Large intestine (tissue), 3 donors: ENCODE measurements around the gene DNAH17. TPM values are rescaled to one million over a fixed set of nuclear protein-coding genes. Genes with fewer than 3 reads are reported as not detected.

ENCODE experiments used
- DNase-seq, 2 donors: peaks; one replicate each; pipeline versions ENCODE4 v3.0.0 to v3.0.0-alpha.2; 2013
- H3K27ac ChIP-seq: one replicate; pipeline ENCODE4 v1.5.1; 2013; ENCODE audit warnings: low read length
- H3K27me3 ChIP-seq: 2 replicates; pipeline ENCODE4 v1.6.1; 2013; ENCODE audit warnings: low read length; ENCODE audit not compliant: control insufficient read depth, insufficient read depth
- H3K36me3 ChIP-seq: 2 replicates; pipeline ENCODE4 v1.6.1; 2013; ENCODE audit warnings: low read length; ENCODE audit not compliant: control insufficient read depth, insufficient read depth
- H3K4me1 ChIP-seq: one replicate; pipeline ENCODE4 v1.6.1; 2013; ENCODE audit warnings: low read length; ENCODE audit not compliant: control insufficient read depth, insufficient read depth
- H3K4me3 ChIP-seq: one replicate; pipeline ENCODE4 v1.5.1; 2013; ENCODE audit warnings: low read length
- H3K9me3 ChIP-seq: one replicate; pipeline ENCODE4 v1.6.1; 2013; ENCODE audit warnings: mild to moderate bottlenecking, low read depth, low read length, moderate library complexity; ENCODE audit not compliant: control insufficient read depth
- WGBS: methylation state at CpG from one replicate; pipeline ENCODE4 v1.1.5; 2013; ENCODE audit warnings: low lambda C conversion rate; ENCODE audit not compliant: insufficient coverage; 5-methylcytosine and 5-hydroxymethylcytosine counted together
- polyA plus RNA-seq: library from polyadenylated mRNA; unstranded; fragments of 120-200 nt; gene quantifications from one replicate; pipeline ENCODE4 v1.2.1, GENCODE V29; 2013

The DNAH17 gene
- polyA plus RNA-seq, 1 donor: 4.4 TPM

DNA sequence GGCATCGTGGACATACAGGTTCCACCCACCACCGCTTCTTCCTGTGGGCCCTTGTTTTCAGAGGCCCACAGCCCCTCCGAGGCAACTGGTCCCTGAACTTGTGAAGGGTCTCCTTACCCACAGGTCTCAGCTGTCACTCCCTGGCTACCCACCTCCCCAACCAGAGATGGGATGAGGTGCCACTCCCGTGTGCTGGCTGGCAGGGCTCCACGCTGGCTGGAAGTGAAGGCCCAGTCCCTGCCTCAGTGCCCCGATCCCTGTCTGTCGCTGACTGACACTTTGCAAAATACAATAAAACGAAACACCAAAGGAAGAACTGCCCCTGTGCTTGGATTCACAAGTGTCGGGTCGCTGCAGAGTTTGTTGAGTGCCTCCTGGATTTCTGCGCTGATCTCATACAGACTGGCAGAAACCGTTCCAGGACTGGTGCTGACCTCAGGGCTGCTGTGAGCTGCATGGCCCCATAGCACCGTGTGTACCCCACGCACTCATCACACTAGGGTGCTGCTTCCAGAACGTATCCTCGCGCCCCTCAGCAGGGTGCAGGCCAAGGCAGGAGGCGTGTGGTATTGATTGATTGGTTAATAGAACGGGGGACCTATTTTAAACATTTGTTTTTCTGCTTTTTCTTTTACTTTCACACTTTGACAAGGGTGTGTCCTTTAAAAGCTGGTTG, 141.7 kb downstream of the DNAH17 start:
- DNase-seq: no peak
- WGBS: no CpG with 5 or more reads among the region's 19 CpGs
- Histone ChIP-seq H3K9me3 (no peaks in the 10 kb centered on the region), H3K4me1 (no peaks in the 10 kb centered on the region), H3K27me3 (peaks cover 5% of the 10 kb centered on the region), H3K4me3 (no peak overlapping the region), H3K27ac (no peak overlapping the region), H3K36me3 (no peaks in the 10 kb centered on the region)

- no peaks in the 10 kb centered on the region for H3K36me3 ChIP-seq
- 83% methylated on average over 1 of the region's 18 CpGs for WGBS
- no peak overlapping the region for H3K4me3 ChIP-seq
- H3K27ac ChIP-seq: no peak overlapping the region
- peaks cover 5% of the 10 kb centered on the region for H3K27me3 ChIP-seq
- no peak for DNase-seq
- H3K4me1 ChIP-seq: no peaks in the 10 kb centered on the region
- H3K9me3 ChIP-seq: no peaks in the 10 kb centered on the region
Observed at GRCh38 chr17:78434455-78435329, 142.5 kb downstream of the DNAH17 start.

DNA sequence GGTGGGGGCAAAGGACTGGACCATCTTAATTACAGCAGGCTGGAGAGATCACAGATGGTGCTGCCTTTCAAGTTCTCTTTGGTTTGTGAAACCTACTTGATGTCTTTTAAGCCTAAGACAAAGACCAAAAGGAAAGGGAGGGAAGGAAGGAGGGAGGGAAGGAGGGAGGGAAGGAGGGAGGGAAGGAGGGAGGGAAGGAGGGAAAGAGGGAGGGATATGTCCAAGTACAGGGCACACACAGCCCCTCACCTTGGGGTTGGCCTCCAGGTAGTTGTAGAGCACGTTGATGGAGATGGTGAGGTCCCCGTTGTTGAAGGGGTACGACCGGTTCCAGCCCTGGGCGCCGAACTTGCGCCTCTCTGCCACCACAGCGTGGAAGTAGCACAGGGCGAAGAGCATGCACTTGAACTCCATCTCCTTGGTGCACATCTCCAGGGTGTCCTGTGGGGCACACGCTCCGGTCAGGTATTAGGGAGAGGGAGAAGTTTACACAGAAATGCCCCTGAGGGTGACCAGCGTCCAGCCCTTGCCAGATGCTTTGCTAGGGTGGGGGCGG, 143.3 kb downstream of the DNAH17 start:
- WGBS: no CpG with 5 or more reads among the region's 13 CpGs
- no peak for DNase-seq
- no peaks in the 10 kb centered on the region for H3K4me1 ChIP-seq

GRCh38 chr17:78433013-78433727, 144.0 kb downstream of the DNAH17 start:
- peaks cover 5% of the 10 kb centered on the region for H3K27me3 ChIP-seq
- DNase-seq: no peak
- H3K27ac ChIP-seq: no peak overlapping the region
- H3K36me3 ChIP-seq: peaks cover 8% of the 10 kb centered on the region
- WGBS: 93% methylated on average over 3 of the region's 20 CpGs
- no peaks in the 10 kb centered on the region for H3K9me3 ChIP-seq
- H3K4me3 ChIP-seq: no peak overlapping the region
- H3K4me1 ChIP-seq: no peaks in the 10 kb centered on the region

More for the DNA sequence above, 143.3 kb downstream of the DNAH17 start:
- Histone ChIP-seq H3K27me3 (peaks cover 5% of the 10 kb centered on the region), H3K9me3 (no peaks in the 10 kb centered on the region), H3K4me3 (no peak overlapping the region), H3K27ac (no peak overlapping the region), H3K36me3 (peaks cover 6% of the 10 kb centered on the region)

DNA sequence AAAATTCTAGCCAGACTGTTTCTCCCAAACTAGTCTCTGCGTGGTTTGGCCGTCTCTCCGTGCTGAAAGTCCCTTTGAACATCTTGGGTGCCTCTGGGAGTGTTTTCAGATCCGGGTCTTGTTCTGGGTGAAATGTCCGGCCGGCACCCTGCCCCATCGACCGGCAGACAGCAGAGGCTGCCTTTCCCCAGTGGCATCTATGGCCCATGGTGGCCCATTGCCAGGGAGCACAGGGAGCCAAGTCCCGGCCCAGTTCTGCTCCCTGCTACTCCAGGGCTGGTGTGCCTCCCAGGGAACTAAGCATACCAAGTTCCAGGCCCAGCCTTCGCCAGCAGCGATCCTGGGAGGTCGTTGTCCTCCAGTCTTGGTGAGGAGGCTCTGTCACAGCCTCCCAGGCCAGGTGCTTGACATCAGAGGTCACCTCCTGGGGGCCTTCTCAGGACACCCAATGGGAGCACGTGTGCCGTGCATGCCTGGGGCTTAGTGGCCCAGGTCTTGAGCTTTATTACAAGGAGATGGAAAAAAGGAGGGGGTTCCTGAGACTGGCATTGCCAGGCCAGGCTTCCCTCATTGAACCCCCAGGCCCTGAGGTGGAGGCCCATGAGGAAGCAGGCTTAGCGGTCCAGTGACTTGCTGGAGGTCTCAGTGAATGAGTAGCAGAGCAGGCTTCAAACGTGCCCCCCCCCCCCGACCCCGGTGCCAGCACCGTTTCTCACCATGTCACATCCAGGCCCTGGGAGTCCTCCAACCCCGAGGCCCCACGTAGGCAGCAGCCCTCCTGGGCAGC, 144.8 kb downstream of the DNAH17 start:
- Histone ChIP-seq H3K4me3 (no peak overlapping the region), H3K9me3 (no peaks in the 10 kb centered on the region), H3K27me3 (peaks cover 5% of the 10 kb centered on the region), H3K36me3 (peaks cover 9% of the 10 kb centered on the region), H3K4me1 (no peaks in the 10 kb centered on the region), H3K27ac (no peak overlapping the region)
- no peak for DNase-seq
- 100% methylated on average over 1 of the region's 21 CpGs for WGBS

- H3K27me3 ChIP-seq: no peaks in the 10 kb centered on the region
- DNase-seq: no peak
- no peak overlapping the region for H3K4me3 ChIP-seq
- H3K36me3 ChIP-seq: peaks cover 16% of the 10 kb centered on the region
- WGBS: no CpG with 5 or more reads among the region's 11 CpGs
- H3K9me3 ChIP-seq: no peaks in the 10 kb centered on the region
- no peak overlapping the region for H3K27ac ChIP-seq
- H3K4me1 ChIP-seq: no peaks in the 10 kb centered on the region
Observed at GRCh38 chr17:78431692-78431958, 145.6 kb downstream of the DNAH17 start.

GRCh38 chr17:78430892-78431691, 146.1 kb downstream of the DNAH17 start:
- peaks cover 21% of the 10 kb centered on the region for H3K36me3 ChIP-seq
- H3K9me3 ChIP-seq: no peaks in the 10 kb centered on the region
- H3K4me1 ChIP-seq: no peaks in the 10 kb centered on the region
- H3K27me3 ChIP-seq: no peaks in the 10 kb centered on the region
- no peak for DNase-seq
- WGBS: no CpG with 5 or more reads among the region's 20 CpGs
- no peak overlapping the region for H3K4me3 ChIP-seq
- H3K27ac ChIP-seq: no peak overlapping the region

DNA sequence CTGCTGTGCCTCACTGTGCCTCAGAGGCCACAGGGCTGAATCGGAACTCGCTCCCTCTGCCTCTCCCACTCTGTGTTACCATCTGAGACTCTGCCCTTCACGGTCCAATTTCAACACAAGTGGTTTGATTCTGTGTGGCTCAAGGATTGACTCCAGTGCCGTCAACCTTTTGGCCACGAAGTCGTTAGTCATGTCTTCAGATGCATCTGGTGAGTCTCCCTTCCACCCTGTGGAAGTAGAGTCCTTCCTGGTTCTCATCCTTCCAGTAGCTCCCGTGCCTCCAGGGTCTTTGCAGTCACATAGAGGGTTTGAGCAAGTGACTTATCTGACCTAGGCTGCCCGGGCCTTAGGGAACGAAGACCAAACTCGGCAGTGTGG, 147.6 kb downstream of the DNAH17 start:
- H3K27ac ChIP-seq: no peak overlapping the region
- no peaks in the 10 kb centered on the region for H3K4me1 ChIP-seq
- no peak overlapping the region for H3K4me3 ChIP-seq
- H3K27me3 ChIP-seq: no peaks in the 10 kb centered on the region
- peaks cover 30% of the 10 kb centered on the region for H3K36me3 ChIP-seq
- no peak for DNase-seq
- WGBS: no CpG with 5 or more reads among the region's 10 CpGs
- no peaks in the 10 kb centered on the region for H3K9me3 ChIP-seq

- no peak overlapping the region for H3K27ac ChIP-seq
- no peaks in the 10 kb centered on the region for H3K27me3 ChIP-seq
- no CpG with 5 or more reads among the region's 24 CpGs for WGBS
- no peaks in the 10 kb centered on the region for H3K9me3 ChIP-seq
- no peaks in the 10 kb centered on the region for H3K4me1 ChIP-seq
- peaks cover 35% of the 10 kb centered on the region for H3K36me3 ChIP-seq
- no peak for DNase-seq
- H3K4me3 ChIP-seq: no peak overlapping the region
Observed at GRCh38 chr17:78428836-78429617, 148.2 kb downstream of the DNAH17 start.
